ENCODE data around the gene ANO10.
"Not testable (repeated sequence)": the region's sequence is repeated elsewhere in the genome, so short reads cannot be mapped to it uniquely, and the experiment has no call there.

The ANO10 gene

GRCh38 chr3:43462566-43462965 lies 159.2 kb downstream of the ANO10 start:
- DNase-seq, result not testable (repeated sequence)

DNA sequence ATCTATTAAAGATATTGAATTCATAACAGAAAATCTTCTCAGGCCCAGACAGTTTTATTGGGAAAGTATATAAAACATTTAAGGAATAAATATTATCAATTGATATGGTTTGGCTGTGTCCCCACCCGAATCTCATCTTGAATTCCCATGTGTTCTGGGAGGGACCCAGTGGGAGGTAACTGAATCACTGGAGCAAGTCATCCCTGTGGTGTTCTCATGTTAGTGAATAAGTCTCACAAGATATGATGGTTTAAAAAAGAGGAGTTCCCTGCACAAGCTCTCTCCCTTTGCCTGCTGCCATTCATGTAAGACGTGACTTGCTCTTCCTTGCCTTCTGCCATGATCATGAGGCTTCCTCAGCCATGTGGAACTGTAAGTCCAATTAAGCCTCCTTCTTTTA lies 160.5 kb downstream of the ANO10 start:
- DNase-seq, result no peak

- DNase-seq, result not testable (repeated sequence)
Observed at GRCh38 chr3:43457038-43457437, 164.8 kb downstream of the ANO10 start.

DNA sequence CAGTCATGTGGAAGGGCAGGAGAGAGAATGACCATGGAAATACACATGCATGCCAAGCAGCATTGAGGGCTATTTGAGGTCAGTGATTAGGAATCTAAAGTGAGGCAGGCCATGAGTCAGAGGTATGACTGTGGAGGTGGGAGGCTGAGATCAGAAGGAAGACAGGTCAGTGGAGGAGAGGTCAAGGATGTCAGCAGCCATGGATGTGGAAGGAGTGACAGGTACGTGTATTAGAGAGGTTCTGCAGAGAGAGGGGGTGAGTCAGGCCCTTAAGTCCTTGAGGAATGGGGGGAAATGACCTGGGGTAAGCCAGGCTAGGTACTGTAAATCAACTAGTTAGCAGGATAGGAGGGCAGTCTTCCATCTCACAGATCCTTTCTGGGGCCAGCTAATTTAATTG lies 166.6 kb downstream of the ANO10 start:
- DNase-seq, result no peak

GRCh38 chr3:43453981-43454380 lies 167.8 kb downstream of the ANO10 start:
- no peak for DNase-seq

- DNase-seq, result no peak
Observed at GRCh38 chr3:43451670-43452254, 170.0 kb downstream of the ANO10 start.

DNA sequence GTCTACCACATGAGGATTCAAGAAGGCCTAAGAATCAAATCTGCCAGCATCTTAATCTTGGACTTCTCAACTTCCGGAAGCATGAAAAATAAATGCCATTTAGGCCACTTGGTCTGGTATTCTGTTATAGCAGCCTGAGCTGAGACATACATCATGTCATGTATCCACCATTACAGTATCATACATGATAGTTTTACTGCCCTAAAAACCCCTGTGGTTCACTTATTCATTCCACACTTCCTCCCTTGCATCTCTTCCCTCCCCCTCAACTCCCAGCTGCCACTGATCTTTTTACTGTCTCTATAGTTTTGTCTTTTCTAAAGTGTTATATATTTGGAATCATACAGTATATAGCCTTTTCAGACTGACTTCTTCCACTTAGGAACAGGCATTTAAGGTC lies 173.7 kb downstream of the ANO10 start:
- no peak for DNase-seq

- DNase-seq, result no peak
Observed at GRCh38 chr3:43445820-43446219, 176.0 kb downstream of the ANO10 start.

DNA sequence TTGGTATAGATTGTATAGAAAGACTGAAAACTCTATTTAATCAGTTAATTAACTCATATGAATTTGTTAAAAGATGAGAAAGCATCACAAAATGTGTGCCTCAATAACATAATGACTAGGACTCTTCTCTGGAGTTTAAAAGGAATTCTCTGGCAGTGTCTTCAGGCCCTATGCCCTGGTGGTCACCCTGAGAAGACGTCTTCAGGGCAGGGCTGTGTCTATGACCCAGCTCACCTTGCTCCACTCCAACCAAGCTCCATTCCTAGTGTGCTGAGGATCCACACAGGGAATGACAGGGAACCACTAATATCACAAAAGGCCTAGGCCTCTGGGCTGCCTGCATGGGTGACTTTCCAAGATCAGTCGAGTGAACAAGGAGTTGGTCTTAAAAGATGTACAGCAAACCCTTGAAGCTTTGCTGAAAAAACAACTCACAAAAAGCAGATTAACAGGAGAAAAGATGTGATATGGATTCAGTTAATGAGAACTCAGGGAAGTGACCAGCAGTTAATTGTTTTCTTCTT lies 178.9 kb downstream of the ANO10 start:
- DNase-seq, result no peak

GRCh38 chr3:43436507-43437140 lies 185.2 kb downstream of the ANO10 start:
- no peak for DNase-seq

DNA sequence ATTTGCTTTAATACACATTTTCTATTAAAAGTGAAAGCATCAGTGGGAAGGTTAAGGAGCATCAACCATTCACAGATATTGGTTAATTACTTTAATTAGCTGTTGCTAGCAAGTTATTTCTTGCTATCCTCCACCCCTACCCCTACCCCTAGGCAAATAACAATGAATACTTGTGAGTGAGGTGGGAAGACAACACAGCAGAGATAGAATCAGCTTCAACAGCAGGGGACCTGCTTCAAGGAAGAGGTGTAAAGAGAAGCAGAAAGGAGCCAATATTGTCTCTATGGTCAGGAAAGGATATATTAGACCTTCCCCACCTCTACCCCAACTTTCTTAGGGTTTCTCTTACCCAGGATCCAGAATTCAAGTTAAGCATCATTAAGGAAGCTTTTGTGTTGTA lies 186.1 kb downstream of the ANO10 start:
- DNase-seq, result no peak

GRCh38 chr3:43434431-43434830 lies 187.4 kb downstream of the ANO10 start:
- no peak for DNase-seq

DNA sequence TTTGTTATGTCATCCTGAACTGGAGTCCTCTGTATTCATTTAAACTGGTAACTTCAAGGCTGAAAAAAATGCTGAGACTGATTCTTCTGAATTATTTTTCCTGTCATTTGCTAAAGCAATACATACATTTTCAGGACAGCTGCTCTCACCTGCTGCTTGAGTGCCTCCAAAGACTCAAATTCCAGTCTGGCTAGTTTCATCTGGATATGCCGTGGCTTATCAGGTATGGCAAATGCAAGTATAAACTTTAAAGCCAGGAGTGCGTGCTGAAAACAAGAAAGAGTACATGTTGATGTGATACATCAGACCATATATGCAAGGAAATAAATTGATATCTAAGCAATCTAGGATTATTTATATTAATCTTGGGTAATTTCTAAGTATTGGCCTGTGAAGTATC lies 189.3 kb downstream of the ANO10 start:
- no peak for DNase-seq

GRCh38 chr3:43426388-43426787 lies 195.4 kb downstream of the ANO10 start:
- DNase-seq, result no peak

DNA sequence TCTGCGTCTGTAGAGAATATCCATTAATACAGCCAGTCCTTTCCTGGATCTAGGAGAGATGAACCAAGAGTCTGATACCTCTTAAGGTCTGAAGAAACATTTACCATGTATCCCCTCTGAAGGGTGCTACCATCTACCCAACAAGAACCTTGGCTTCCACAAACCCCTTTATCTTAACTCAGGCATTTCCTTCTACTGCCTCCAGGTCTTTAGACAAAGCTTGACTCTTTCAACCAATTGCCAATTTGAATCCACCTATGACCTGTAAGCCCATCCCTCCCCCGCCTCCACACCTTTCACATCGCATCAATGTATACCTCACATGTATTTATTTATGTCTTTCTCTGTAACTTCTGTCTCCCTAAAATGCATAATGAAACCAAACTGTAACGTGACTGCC lies 196.0 kb downstream of the ANO10 start:
- DNase-seq, result no peak

GRCh38 chr3:43423639-43424038 lies 198.2 kb downstream of the ANO10 start:
- DNase-seq, result no peak

DNA sequence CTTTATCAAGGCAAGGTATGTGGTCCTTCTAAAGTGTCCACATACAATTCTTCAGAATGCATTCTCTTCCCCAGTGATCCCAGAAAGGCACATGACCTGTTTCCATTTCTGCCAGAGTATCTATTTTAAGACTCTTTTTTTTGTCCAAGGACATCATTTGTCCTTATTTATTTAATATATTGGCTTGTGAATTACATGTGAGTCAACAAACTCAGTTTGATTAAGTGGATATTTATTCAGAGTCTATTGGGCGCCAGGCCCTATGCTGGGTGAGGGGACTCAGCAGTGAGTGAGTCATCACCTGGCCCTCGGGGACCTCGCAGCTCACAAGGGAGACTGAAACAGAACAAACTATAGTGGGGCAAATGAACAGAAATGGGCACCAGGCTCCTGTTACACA lies 198.7 kb downstream of the ANO10 start:
- no peak for DNase-seq

DNA sequence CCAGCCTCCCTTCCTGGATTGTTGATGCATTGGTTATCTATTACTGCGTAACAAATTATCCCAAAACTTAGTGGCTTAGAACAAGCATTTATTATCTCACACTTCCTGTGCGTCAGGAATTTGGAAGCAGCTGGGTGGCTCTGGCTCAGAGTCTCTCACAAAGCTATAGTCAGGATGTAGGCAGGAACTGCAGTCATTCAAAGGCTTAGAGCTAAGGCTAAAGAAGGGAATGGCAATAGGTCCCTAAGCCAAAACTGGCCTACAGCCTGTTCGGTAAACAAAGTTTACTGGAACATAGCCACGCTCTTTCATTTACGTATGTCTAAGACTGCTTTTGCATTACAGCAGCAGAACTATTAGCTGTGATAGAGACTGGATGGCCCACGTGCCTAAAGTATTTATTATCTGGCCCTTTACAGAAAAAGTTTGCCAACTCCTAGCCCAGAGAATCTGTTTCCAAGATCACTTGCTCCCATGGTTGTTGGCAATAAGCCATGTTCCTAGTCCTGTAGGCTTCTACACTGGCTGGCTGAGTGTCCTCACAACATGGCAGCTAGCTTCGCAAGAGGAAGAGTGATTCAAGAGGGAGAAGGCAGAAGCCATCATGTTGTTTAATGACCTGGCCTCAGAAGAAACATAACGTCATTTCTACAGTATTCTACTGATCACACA lies 203.1 kb downstream of the ANO10 start:
- no peak for DNase-seq

DNA sequence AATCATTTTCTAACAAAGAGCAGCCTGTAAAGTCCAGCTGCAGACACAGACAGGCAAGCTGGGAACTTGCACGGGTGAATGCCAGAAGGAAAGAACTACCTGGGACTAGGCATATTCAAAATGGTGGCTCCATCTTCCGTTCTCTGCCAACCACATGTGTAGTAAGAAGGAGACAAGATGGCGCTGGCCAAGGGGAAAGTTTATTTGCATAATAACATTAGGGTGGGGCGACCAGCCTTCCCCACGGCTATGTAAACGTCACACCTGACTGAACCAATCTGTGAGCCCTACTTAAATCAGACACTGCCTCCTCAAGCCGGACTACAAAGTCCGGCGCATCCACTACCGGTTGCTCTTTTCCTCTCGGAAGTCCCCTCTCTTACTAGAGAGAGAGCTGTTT lies 204.7 kb downstream of the ANO10 start:
- DNase-seq, result no peak

DNA sequence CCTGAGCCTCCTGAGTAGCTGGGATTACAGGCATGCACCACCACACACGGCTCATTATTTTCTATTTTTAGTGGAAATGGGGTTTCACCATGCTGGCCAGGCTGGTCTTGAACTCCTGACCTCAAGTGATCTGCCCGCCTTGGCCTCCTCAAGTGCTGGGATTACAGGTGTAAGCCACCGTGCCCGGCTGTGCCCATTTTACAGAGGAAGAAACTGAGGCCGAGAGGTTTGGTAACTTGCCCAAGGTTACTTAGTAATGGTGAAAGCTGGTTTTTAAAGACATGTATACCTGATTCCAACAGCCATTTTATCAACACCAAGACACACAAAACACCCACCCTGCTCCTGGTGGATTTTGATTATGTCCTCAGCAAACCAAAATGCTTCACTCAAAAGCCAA lies 206.7 kb downstream of the ANO10 start:
- no peak for DNase-seq

DNA sequence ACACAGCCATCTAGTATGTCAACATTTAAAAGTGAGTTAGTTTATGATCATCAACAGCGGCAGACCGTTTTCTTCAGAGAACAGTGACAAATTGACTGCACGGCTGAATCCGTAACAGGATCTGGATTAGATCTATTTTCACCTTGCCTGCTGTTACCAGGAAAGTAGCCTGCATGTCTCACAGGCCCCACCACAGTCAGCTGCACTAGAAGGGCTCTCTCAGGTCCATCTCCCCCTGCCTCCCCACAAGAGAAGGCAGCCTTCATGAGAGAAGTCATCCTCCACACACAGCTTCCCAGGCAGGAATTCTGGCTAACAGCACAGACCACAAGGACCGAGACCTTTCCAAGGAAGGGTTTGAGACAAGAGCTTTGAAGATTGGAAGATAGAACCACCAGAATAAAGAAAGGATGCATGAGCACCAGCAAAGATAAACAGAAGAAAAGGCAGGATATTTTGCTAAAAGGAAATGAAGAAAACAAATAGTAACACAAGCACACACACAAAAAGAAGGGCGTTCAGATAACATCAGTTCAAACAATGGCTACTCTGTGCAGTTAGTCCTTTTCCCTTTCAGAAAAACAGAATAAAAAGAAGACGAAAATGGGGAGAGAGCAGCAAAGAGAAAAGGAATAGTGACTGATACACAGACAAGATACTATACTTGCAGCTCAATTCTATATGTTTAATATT lies 208.0 kb downstream of the ANO10 start:
- no peak for DNase-seq

GRCh38 chr3:43411429-43411828 lies 210.4 kb downstream of the ANO10 start:
- DNase-seq, result no peak

- DNase-seq, result no peak
Observed at GRCh38 chr3:43410592-43410991, 211.2 kb downstream of the ANO10 start.

DNA sequence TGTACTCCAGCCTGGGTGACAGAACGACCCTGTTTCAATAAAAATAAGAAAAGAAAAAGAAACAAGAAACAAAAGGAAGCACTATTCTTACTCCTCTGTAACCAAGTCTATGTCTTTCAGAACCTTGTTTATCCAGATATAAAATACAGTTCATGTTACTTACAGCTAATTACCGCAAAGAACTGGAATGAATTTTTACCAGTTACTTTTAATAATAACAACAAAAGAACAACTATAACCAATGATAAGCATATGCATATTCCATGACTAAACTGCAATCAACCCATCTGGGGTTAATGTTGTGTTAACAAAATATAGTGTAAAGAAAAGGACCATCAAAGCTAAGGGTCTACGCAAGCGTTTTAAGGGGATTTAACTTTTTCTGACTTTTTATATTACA lies 212.3 kb downstream of the ANO10 start:
- DNase-seq, result no peak

Data from NCI-H748 treated with DMSO at 0.1 percent for 48 hours (cell line).